Activated CD8-positive, alpha-beta memory T cell treated with anti-CD3 and anti-CD28 coated beads, Interleukin-2, amount 50 U/mL, for 1 hour (primary cell): Measurements from ENCODE around the gene SCG3.

Experiments
- DNase-seq: peaks from one replicate; pipeline ENCODE4 v3.0.0-alpha.2; 2020; ENCODE audit errors: extremely low read depth

The SCG3 gene

GRCh38 chr15:51758645-51759044, 77.3 kb downstream of the SCG3 start:
- DNase-seq = no peak

DNA sequence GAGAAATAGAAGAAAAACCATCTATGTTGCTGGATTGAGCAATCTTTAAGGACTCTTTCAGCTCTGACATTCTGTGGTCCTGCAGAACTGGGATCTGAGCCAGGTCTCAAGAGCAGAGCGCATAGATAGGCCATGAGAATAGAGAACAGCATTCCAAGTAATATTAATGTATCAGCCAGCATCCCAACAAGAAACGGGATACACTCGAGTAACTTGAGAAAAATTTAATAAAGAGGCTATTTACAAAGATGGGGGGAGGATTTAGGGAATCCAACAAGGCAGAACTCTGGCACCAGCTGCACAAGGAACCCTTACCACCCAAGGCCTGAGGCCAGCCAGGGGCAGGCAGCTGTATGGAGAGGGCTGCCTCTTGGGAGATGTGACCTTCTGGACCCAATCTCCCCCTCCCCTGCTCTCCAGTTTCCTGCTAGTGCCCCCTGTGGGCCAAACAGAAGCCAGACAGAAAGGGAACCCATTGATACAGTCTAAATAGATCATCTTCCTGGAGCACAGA, 78.3 kb downstream of the SCG3 start:
- no peak for DNase-seq

GRCh38 chr15:51760805-51761204, 79.5 kb downstream of the SCG3 start:
- no peak for DNase-seq

DNA sequence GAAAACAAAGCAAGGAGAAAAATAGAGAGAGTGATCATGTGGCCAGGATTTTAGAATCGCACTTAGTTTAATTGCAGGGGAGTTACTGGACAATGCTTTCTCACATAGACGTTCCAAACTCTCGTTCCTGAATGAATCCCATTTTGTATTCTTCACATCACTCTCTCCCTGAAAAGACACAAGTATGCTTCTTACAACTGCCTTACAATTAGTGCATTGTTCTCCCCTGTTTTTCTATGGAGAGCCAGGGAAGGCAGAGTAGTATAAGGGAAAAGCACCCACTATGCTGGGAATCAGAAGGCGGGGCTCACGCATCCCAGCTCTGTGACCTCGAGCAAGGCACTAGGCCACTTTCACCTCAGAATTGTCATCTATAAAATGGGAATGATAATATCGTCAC, 84.4 kb downstream of the SCG3 start:
- no peak for DNase-seq

- no peak for DNase-seq
Observed at GRCh38 chr15:51766341-51766740, 85.0 kb downstream of the SCG3 start.

GRCh38 chr15:51768018-51768417, 86.7 kb downstream of the SCG3 start:
- DNase-seq = no peak
